Brain microvascular endothelial cell (primary cell): ENCODE data around the gene IMMP2L.

Experiments used
- DNase-seq: peaks from one replicate; pipeline ENCODE4 v3.0.0-alpha.2; 2020
- H3K27ac ChIP-seq: fragments of 250-450 bp; sonication (Bioruptor Pico); 2 replicates; pipeline ENCODE4 v1.5.1; 2020; ENCODE audit warnings: mild to moderate bottlenecking, moderate library complexity
- H3K27me3 ChIP-seq: fragments of 250-450 bp; sonication (Bioruptor Pico); replicated peaks from 2 replicates; pipeline ENCODE4 v1.5.1; 2020; ENCODE audit warnings: mild to moderate bottlenecking
- H3K36me3 ChIP-seq: fragments of 250-450 bp; sonication (Bioruptor Pico); replicated peaks from 2 replicates; pipeline ENCODE4 v1.5.1; 2020; ENCODE audit warnings: mild to moderate bottlenecking
- H3K4me3 ChIP-seq: 2 replicates; pipeline ENCODE4 v1.5.1; 2011; ENCODE audit warnings: low read depth, mild to moderate bottlenecking, control low read depth, low read length, moderate library complexity
- CTCF ChIP-seq: IDR thresholded peaks from 2 replicates; pipeline ENCODE4 v1.5.1; 2011; ENCODE audit warnings: low read depth, mild to moderate bottlenecking, moderate library complexity, low read length, control low read depth, inconsistent platforms; ENCODE audit errors: missing control alignments
- in situ Hi-C: cut with HindIII; loops from 2 replicates; pipeline ENCODE4 v1.10.0; 2017; ENCODE audit warnings: low sequenced_read_pairs, low pct_ligation_motif_present

The IMMP2L gene

GRCh38 chr7:111113263-111114017 lies 448.9 kb downstream of the IMMP2L start:
- in situ Hi-C loops = no loop called here
- DNase-seq = no peak
- H3K4me3 ChIP-seq = no peak overlapping the region
- no peaks in the 10 kb centered on the region for H3K36me3 ChIP-seq
- H3K27ac ChIP-seq = peak overlapping the region; percentile 64
- TF ChIP-seq CTCF = no peak
- no peaks in the 10 kb centered on the region for H3K27me3 ChIP-seq

- no peak for DNase-seq
- no peak for TF ChIP-seq CTCF
- no peaks in the 10 kb centered on the region for H3K27me3 ChIP-seq
- in situ Hi-C loops = no loop called here
- H3K36me3 ChIP-seq = no peaks in the 10 kb centered on the region
- no peak overlapping the region for H3K4me3 ChIP-seq
- peak overlapping the region; percentile 15 for H3K27ac ChIP-seq
Observed at GRCh38 chr7:111112439-111112838, 449.9 kb downstream of the IMMP2L start.

- Histone ChIP-seq H3K4me3 (no peak overlapping the region), H3K36me3 (no peaks in the 10 kb centered on the region), H3K27ac (no peak overlapping the region), H3K27me3 (no peaks in the 10 kb centered on the region)
- no peak for TF ChIP-seq CTCF
- no peak for DNase-seq
- in situ Hi-C loops = no loop called here
Observed at GRCh38 chr7:111108496-111108895, 453.8 kb downstream of the IMMP2L start.

- Histone ChIP-seq H3K4me3 (no peak overlapping the region), H3K36me3 (no peaks in the 10 kb centered on the region), H3K27ac (no peak overlapping the region), H3K27me3 (no peaks in the 10 kb centered on the region)
- in situ Hi-C loops = no loop called here
- DNase-seq = no peak
- TF ChIP-seq CTCF = no peak
Observed at GRCh38 chr7:111108000-111108399, 454.3 kb downstream of the IMMP2L start.

GRCh38 chr7:111107579-111107978 lies 454.7 kb downstream of the IMMP2L start:
- in situ Hi-C loops = no loop called here

More at GRCh38 chr7:111107579-111107978, 454.7 kb downstream of the IMMP2L start:
- DNase-seq = no peak
- no peak overlapping the region for H3K4me3 ChIP-seq
- H3K27me3 ChIP-seq = no peaks in the 10 kb centered on the region
- TF ChIP-seq CTCF = no peak
- H3K27ac ChIP-seq = no peak overlapping the region
- H3K36me3 ChIP-seq = no peaks in the 10 kb centered on the region
